Retina (tissue), 1 donor: ENCODE measurements around the gene EPS8.
"Not testable (repeated sequence)": the region's sequence is repeated elsewhere in the genome, so short reads cannot be mapped to it uniquely, and the experiment has no call there.

Source experiments
- DNase-seq: peaks from one replicate; pipeline ENCODE4 v3.0.0-alpha.2; 2016

The EPS8 gene

DNA sequence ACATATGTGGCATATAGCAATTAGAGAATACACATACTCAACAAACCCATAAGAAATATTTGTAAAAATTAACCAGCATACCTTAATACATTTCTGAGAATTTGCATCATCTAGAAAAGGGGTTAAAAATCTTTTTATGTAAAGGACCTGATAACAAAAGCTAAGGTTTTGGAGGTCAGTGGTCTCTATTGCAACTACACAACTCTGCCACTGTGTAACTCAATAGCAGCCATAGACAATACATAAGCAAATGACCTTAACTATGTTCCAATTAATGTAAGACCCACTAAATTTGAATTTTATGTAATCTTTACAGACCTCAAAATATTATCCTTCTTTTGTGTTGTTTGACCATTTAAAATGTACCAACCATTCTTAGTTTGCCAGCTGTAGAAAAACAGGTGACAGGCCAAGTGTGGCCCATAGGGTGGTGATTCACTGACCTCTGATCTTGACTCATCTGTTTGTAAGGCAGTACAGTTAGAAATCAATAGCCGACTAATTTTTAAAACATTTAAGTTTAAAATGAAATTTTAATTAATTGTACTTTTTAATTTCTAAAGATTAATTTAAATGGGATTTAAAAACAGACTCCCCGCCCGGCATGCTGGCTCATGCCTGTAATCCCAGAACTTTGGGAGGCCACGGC, 7.4 kb upstream of the EPS8 start:
- DNase-seq, result no peak

DNA sequence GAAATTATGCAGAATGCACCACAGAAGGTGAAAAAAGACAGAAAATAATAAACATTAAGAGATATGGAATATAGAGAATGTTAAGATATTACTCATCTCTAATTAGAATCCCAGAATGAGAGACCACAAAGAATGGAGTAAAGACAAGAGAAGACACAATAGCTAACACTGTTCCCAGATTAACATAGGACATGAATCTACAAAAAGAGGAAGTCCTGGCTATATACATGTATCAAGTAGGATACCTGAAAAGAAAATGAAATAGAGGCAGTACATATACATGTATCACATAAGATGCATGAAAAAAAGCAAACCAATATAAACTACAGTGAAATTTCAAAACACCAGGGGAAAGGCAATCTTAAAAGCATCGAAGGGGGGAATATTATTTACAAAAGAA, 5.6 kb upstream of the EPS8 start:
- no peak for DNase-seq

- DNase-seq, result no peak
Observed at GRCh38 chr12:15794196-15794595, 5.0 kb upstream of the EPS8 start.

DNA sequence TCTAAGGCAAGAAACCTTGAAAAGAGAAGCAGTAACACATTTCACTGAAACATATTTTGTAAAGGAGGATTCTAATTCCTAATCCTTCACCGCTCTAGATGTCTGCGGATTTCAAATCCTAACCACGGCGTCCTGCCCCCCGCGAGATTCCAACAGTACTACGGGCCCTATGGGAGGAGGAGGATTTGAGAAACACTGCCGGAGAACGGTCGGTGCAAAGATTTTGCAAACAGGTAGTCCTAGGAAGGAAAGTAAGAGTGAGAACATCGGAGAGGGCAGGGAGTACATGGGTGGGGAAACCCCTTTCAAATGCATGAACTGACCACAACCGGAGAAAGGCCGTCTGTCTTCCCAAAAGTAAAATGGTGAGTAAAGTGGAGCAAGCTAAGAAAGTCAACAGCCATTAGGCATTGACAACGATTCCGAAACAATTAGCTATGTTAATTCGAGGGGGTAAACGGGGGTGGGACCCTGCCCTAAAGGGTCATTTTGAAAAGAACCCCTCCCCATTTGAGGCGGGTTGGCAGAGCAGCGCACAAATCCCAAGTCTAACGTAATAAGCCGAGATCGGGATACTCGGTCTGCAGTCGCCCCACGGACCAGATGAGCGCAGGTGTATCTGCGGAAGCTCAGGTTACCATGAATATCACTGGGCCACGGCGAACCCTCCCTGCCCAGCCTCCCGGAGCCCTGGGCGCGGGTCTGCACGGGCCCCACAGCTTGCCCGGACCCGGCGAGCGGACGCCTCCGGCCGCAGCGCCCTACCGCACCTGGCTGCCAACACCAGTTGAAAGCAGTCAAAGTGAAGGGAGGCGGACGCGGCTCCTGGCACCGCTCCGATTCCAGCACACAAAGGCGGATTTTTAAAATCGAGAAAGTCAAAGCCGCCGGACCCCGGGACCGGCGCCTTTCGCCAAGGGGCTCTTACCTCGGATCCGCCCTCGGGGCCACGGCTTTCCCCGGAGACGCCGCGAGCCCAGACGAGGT, 662 bp downstream of the EPS8 start:
- DNase-seq, result peak; percentile 93

DNA sequence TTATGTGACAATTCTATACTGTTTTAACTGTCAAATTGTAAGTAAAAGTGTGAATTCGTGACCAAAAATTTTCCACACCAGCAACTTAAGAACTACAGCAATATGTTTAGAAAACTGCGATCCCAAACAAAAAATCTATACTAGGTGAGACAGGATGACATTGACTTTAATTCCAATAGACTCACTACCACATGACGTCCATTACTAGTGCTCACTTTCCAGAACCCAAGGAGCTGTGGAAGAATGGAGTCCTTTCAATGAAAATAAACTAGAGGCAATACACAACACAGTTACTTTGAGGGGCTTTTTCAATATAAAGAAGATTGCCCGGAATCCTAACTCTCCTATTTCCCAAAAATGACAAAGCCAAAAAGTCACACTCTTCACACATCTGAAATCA, 1.4 kb downstream of the EPS8 start:
- DNase-seq, result peak; percentile 7

- no peak for DNase-seq
Observed at GRCh38 chr12:15786772-15787171, 2.4 kb downstream of the EPS8 start.

DNA sequence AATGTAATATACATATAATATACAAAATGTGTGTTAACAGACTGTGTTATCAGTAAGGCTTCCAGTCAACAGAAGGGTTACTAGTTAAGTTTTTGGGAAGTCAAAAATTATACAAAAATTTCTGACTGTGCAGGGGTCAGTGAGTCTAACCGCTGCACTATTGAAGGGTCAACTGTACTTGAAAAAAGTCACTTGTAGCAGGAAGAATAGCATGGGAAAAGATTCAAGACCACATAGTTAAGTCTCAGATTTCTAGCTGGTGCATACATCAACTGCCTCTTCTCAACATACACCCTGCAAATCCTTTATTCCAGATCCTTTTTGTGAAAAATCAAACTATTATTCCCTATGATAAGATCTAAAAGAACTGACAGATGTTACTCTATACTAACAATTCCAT, 5.9 kb downstream of the EPS8 start:
- DNase-seq, result no peak

DNA sequence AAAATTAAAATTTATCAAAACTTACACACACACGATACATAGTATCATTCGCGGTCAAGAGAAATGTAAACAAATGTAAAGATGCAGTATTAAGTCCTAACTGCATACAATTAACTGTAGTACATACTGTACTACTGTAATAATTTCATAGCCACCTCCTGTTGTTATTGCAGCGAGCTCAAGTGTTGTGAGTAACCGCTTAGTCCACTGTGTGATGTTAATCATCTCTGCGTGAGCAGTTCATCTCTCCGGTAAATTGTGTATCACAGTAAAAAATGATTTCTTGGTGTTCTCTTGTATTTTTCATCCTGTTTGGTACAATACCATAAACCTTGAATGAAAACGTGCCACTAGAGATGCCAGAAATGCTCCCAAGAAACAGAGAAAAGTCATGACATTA, 6.5 kb downstream of the EPS8 start:
- DNase-seq, result no peak

GRCh38 chr12:15779925-15780324, 9.3 kb downstream of the EPS8 start:
- no peak for DNase-seq

- DNase-seq, result no peak
Observed at GRCh38 chr12:15778126-15778525, 11.1 kb downstream of the EPS8 start.

DNA sequence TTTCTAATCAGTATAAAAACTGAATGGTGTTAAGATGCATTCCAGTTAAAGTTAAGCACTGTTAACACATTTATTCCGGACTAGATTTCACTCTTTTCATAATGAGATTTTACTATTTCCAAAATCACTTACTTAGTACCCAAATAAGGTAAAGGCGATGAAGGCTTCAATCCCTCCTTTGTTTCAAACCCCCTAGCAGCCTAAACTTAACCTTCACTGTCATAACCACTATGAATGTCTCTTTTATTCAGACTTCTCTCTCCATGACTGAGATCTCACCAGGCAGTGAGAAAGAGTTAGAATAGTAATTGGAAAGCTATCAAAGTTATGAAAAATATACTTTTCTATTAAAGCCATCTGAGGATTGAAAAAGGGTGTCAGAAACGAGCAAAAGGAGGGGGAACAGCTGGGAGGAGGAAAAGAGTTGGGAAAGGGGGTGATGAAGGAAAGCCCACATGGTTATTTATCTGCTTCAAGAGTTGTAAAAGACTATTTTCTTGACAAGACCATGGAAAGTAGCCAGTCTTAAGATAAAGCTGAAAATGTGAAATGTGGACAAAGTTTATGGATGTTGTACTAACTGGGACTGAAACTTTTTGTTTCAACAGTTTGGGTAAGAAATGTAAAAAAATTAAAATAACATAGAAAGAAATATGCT, 11.7 kb downstream of the EPS8 start:
- DNase-seq, result no peak

- DNase-seq, result no peak
Observed at GRCh38 chr12:15776532-15776931, 12.7 kb downstream of the EPS8 start.

GRCh38 chr12:15774819-15775218, 14.4 kb downstream of the EPS8 start:
- no peak for DNase-seq

- DNase-seq, result no peak
Observed at GRCh38 chr12:15772405-15773018, 16.7 kb downstream of the EPS8 start.

- DNase-seq, result no peak
Observed at GRCh38 chr12:15770581-15770980, 18.6 kb downstream of the EPS8 start.

DNA sequence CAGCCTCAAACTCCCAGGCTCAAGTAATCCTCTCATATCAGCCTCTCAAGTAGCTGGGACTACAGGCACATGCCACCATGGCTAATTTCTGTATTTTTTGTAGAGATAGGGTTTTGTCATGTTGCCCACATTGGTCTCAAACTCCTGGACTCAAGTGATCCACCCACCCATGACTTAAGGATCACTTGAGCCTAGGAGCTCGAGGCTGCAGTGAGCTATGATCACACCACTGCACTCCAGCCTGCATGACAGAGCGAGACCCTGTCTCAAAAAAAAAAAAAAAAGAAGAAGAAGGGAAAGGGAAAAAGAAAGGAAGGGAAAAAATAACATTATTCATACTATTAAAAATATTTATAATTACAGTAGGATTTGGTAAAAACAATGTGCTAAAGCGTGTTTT, 19.2 kb downstream of the EPS8 start:
- DNase-seq, result no peak

DNA sequence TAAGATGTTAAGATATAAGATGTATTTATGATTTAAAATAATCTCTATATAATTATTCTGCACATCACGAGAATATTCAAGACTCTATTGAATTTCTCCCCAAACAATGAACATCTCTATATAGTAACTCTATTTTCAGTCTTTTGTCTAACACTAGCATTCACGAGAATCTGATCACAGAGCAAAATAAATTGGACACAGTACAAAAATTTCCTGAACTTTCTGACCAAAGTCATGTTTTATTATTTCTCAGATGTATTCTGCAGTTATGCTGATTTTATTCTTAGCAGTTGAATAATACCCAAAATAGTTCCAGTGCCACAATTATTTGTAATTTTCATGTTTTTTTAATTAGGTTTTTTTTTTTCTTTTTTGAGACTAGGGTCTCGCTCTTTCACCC, 19.6 kb downstream of the EPS8 start:
- no peak for DNase-seq

- no peak for DNase-seq
Observed at GRCh38 chr12:15767301-15767700, 21.9 kb downstream of the EPS8 start.

DNA sequence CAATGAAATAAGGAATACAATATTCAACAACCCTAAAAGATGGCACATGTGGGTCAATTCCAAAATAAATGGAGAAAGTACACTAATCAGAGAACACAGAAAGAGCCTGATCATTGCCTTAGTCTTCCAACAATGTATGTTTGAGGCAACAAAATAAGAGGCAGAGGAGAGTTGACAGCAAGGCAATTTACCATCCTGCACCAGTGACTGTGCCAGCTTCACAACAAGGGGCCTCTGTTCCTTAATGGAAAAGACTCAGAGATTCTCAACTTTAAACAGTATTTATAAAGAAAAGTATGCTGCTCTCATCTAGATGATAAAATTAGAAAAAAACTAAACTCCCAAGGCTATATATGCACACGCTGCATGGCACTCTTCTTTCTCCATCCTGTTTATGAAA, 25.9 kb downstream of the EPS8 start:
- DNase-seq, result no peak

DNA sequence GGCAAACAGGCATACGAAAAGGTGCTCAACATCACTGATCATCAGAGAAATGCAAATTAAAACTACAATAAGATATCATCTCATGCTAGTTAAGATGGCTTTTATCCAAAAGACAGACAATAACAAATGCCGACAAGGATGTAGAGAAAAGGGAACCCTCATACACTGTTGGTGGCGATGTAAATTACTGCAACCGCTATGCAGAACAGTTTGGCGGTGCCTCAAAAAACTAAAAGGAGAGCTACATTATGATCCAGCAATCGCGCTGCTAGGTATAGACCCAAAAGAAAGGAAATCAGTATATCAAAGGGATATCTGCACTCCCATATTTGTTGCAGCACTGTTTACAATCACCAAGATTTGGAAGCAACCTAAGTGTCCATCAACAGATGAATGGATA, 27.0 kb downstream of the EPS8 start:
- DNase-seq, result not testable (repeated sequence)

DNA sequence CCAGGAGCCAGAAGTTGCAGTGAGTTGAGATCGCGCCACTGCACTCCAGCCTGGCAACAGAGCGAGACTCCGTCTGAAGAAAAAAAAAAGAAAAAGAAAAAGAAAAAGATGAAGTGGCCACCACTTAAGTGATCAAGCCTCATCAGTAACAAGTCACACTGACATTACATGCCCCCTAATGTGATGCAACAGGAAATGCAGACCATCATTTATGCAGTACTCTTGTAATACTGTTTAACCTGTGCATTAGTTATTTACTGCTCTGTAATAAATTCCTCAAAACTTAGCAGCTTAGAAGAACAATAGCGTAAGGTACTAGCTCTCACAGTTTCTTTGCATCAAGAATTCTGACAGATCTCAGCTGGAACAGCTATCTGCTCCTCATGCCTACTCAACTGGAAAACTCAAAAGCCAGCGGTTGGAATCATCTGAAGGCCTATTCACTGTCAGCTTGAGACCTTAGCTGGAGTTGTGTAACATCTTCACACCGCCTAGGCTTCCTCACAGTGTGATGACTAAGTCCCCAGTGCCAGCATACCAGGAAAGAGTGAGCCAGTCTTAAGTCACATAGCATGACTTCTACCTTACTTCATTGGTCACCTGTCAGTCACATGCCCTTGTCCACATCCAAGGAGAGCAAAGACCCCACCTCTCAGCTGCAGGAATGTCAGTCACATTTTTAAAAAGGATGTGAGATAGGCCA, 31.5 kb downstream of the EPS8 start:
- no peak for DNase-seq

DNA sequence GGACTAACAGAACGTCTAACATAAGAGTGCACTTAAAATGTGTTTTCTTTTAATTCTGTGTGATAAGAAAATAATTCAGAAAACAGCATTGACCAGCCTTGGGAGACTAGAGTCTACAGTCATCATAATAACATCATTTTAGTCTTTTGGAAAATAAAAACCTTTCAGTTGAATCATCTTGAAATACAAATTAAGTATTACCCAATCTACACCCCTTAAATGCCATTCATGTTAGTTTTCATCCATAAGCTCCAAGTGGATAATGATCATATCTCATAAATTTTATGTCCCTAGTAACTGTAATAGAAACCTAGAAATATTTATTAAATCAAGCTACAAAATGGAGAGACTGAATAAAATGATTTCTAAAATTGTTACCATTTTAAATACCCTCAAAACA, 32.4 kb downstream of the EPS8 start:
- no peak for DNase-seq

DNA sequence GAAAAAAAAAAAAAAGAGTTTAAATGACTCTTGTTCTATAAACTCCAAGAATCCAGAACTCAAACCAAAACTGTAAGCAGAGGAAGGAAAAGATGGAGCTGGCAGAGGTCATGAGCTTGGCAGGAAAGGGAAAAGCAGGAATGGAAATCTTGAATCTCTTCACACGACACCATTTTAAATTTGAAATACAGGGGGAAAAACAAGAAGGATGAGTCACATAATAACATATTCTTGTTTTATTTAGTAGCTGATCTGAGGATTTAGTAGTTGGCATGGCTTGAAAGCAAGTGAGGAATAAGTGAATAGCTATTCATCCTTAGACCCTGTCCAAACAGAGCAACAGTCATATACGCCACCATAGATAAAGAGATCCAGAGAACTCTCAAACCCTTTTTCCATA, 35.0 kb downstream of the EPS8 start:
- DNase-seq, result no peak
